Aorta (tissue), 5 donors: ENCODE data around the gene CST6. TPM values are rescaled to one million over a fixed set of nuclear protein-coding genes. Genes with fewer than 3 reads are reported as not detected.

Experiments used
- ATAC-seq: fragments of 200-7000 bp; cut with Tn5 transposase; one replicate; pipeline ENCODE4 v1.9.1; 2022; ENCODE audit warnings: moderate library complexity; ENCODE audit not compliant: low FRiP score
- DNase-seq, 2 donors: peaks; one replicate each; pipeline ENCODE4 v3.0.0-alpha.2; 2020
- H3K27ac ChIP-seq, 2 donors: one replicate each; pipeline ENCODE4 v1.5.1; 2013; ENCODE audit warnings: low read length in 2 of 2, mild to moderate bottlenecking in 2 of 2, moderate library complexity in 2 of 2, control low read depth in 1 of 2, inconsistent platforms in 1 of 2, low read depth in 1 of 2
- H3K27me3 ChIP-seq, 2 donors: one replicate each; pipeline ENCODE4 v1.6.1; 2013; ENCODE audit warnings: control low read depth in 1 of 2, low read length in 1 of 2, mild to moderate bottlenecking in 1 of 2, moderate library complexity in 1 of 2; ENCODE audit not compliant: insufficient read depth in 2 of 2, control insufficient read depth in 1 of 2
- H3K36me3 ChIP-seq, 2 donors: one replicate each; pipeline ENCODE4 v1.6.1; 2013; ENCODE audit warnings: control low read depth in 1 of 2, low read length in 1 of 2, mild to moderate bottlenecking in 1 of 2; ENCODE audit not compliant: insufficient read depth in 2 of 2, control insufficient read depth in 1 of 2
- H3K4me1 ChIP-seq, 2 donors: one replicate each; pipeline ENCODE4 v1.6.1; 2013; ENCODE audit warnings: low read length in 2 of 2, control low read depth in 1 of 2, mild to moderate bottlenecking in 1 of 2, moderate library complexity in 1 of 2; ENCODE audit not compliant: insufficient read depth in 2 of 2, control insufficient read depth in 1 of 2
- H3K4me3 ChIP-seq, 2 donors: one replicate each; pipeline ENCODE4 v1.5.1; 2013; ENCODE audit warnings: low read length in 2 of 2, control low read depth in 1 of 2, mild to moderate bottlenecking in 1 of 2
- H3K9me3 ChIP-seq: one replicate; pipeline ENCODE4 v1.6.1; 2013; ENCODE audit warnings: mild to moderate bottlenecking, low read length; ENCODE audit not compliant: control insufficient read depth
- WGBS, 2 donors: extraction: QIAGEN DNeasy Blood & Tissue Kit; methylation state at CpG; one replicate each; pipeline ENCODE4 v1.1.7; 2013; 5-methylcytosine and 5-hydroxymethylcytosine counted together
- intact Hi-C, 2 donors: fragments of 100-400 bp; cut with DNase I; formaldehyde crosslinking; loops; one replicate each; pipeline versions ENCODE4 v1.14.2 to v1.15.0; 2022
- polyA plus RNA-seq, 2 donors: library from polyadenylated mRNA; stranded (reverse); fragments of 200-250 nt; gene quantifications; one replicate each; pipeline ENCODE4 v1.2.3, GENCODE V29; 2013
- total RNA-seq, 2 donors: library from RNA; stranded (reverse); fragmentation: NEBNext Ultra II Directional; extraction: Animal tissue kit (Norgen Biotek cat#: 25700); gene quantifications; one replicate each; pipeline ENCODE4 v1.2.1, GENCODE V29; 2021
- donor health status: healthy with polysubstance abuse.
- donor health status: Bipolar disorder and iron deficiency.
- donor health status: DM: no; HTN: no; CAD: no.
- donor health status: DM: no; HTN: no; CAD: no.
- donor health status: DM: yes; HTN: yes; CAD: no.

Gene CST6
- total and polyA plus RNA-seq, 4 donors = 6.6 to 28.0 (median 16.5) TPM

DNA sequence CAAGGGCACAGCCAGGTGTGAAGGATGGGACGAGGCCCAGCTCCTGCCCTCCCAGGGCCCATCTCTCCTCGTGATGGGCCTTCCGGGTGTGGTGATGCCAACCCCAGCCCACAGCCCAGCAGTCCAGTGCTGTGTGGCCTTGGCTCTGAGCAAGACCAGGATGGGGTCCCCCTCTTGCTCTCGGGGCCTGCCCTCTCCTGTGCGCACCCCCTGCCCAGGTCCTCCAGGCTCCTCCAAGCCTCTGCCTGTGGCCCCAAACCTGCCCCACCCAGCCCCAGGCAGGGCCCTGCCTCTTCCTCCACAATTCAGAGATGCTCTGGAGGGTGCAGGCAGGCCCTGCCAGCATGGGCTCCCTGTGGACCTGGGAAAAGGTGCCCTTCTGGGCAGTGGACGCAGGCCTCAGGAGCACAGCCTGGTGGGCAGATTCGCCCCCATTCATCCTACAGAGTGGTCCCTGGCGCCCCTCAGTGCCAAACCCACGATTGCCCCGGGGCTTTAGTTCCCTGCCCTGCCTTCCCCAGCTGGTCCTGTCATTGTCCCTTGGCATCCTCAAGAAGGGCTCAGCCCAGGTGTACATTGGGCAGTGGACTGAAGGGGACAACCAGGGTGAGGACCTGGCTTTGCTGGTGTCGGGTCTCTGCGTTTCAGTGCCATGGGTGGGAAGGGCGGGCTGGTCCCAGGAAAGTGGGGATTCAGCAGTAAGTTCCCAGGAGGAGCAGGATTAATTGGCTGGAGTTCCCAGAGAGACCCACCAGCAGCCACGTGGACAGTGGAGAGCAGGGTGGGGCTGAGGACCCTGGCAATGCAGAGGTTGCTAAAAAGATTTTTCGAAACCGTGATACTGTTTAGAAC, 29.6 kb upstream of the CST6 start:
- Histone ChIP-seq H3K9me3 (no peaks in the 10 kb centered on the region), H3K27ac (no peak overlapping the region), H3K4me3 (no peak overlapping the region), H3K36me3 (peaks cover 3 to 7% of the 10 kb centered on the region in 2 donors), H3K4me1 (no peaks in the 10 kb centered on the region), H3K27me3 (no peaks in the 10 kb centered on the region)
- WGBS, 2 donors = 68 to 74% methylated on average over 16 of the region's 16 CpGs
- intact Hi-C loops = loop anchor here in 1 of 2 donors (10.0 kb wide), 1 partner anchor 277 kb away; no protein-coding TSS in a partner anchor
- DNase-seq = peak in 1 of 2 donors; percentile 22
- no peak for ATAC-seq

DNA sequence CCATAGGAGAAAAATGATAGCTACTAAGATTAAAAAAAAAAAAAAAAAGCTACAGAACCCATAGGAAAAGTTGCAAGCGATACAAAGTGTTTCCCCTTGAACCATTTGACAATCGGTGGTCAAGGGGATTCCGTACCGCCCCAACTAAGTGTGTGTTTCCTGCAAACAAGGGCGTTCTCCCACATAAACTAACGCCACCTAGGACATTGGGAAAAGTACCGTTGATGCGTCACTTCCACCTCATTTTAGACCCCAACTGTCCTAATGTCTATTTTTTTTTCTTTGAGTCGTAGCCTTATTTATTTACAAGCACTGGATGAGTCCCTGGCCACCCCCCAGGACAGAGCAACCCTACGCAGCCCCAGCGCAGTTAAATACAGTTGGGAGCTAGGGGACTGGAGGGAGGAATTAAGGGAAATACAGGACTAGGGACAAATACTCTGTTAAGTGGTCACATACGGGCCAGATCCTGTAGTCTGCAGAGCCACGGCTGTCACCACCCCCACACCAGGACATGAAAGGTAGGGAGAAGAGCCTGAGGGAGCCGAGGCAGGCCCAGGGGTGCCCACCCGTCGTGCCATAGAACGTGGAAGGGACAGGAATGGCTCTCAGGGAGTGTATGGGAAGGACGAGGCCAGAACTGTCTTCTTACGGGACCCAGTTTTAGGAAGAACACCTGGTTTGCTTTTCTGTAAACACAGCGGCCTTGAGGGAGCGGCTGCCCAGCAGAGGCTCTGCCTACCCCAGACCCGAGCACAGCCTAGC, 28.8 kb upstream of the CST6 start:
- ATAC-seq = no peak
- Histone ChIP-seq H3K4me1 (no peaks in the 10 kb centered on the region), H3K27me3 (no peaks in the 10 kb centered on the region), H3K36me3 (peaks cover 0 to 2% of the 10 kb centered on the region in 2 donors), H3K27ac (no peak overlapping the region), H3K4me3 (no peak overlapping the region), H3K9me3 (no peaks in the 10 kb centered on the region)
- 72 to 76% methylated on average over 21 to 22 of the region's 22 CpGs for WGBS, 2 donors
- intact Hi-C loops = loop anchor here in 1 of 2 donors (10.0 kb wide), 1 partner anchor 278 kb away; no protein-coding TSS in a partner anchor
- DNase-seq = peak in 1 of 2 donors; percentile 20

- ATAC-seq = no peak
- DNase-seq = peak in 1 of 2 donors; percentile 9
- Histone ChIP-seq H3K36me3 (no peaks in the 10 kb centered on the region), H3K4me1 (no peaks in the 10 kb centered on the region), H3K9me3 (no peaks in the 10 kb centered on the region), H3K4me3 (no peak overlapping the region), H3K27me3 (no peaks in the 10 kb centered on the region), H3K27ac (no peak overlapping the region)
- intact Hi-C loops = loop anchor here in 1 of 2 donors (10.0 kb wide), 1 partner anchor 279 kb away; no protein-coding TSS in a partner anchor
- 76 to 77% methylated on average over 5 of the region's 5 CpGs for WGBS, 2 donors
Measured at GRCh38 chr11:65983589-65983987, 28.2 kb upstream of the CST6 start.

GRCh38 chr11:65987336-65987735, 24.5 kb upstream of the CST6 start:
- Histone ChIP-seq H3K9me3 (no peaks in the 10 kb centered on the region), H3K27me3 (no peaks in the 10 kb centered on the region), H3K4me1 (no peaks in the 10 kb centered on the region), H3K4me3 (no peak overlapping the region), H3K36me3 (no peaks in the 10 kb centered on the region), H3K27ac (no peak overlapping the region)
- ATAC-seq (no peak), DNase-seq (peak in 1 of 2 donors; percentile 29)
- WGBS, 2 donors = 82 to 85% methylated on average over 9 of the region's 9 CpGs
- intact Hi-C loops = loop anchor here in 1 of 2 donors (5.0 to 10.0 kb wide), 2 partner anchors 35 to 283 kb away; no protein-coding TSS in a partner anchor

- Histone ChIP-seq H3K4me1 (no peaks in the 10 kb centered on the region), H3K27me3 (no peaks in the 10 kb centered on the region), H3K4me3 (no peak overlapping the region), H3K36me3 (no peaks in the 10 kb centered on the region), H3K9me3 (no peaks in the 10 kb centered on the region), H3K27ac (no peak overlapping the region)
- 13 to 16% methylated on average over 10 of the region's 10 CpGs for WGBS, 2 donors
- DNase-seq = peak; percentile 87 to 92
- intact Hi-C loops = loop anchor here (1.0 to 10.0 kb wide), 4 partner anchors 33 to 284 kb away; no protein-coding TSS in a partner anchor
- ATAC-seq = peak; percentile 96
Measured at GRCh38 chr11:65988791-65989592, 22.8 kb upstream of the CST6 start.

DNA sequence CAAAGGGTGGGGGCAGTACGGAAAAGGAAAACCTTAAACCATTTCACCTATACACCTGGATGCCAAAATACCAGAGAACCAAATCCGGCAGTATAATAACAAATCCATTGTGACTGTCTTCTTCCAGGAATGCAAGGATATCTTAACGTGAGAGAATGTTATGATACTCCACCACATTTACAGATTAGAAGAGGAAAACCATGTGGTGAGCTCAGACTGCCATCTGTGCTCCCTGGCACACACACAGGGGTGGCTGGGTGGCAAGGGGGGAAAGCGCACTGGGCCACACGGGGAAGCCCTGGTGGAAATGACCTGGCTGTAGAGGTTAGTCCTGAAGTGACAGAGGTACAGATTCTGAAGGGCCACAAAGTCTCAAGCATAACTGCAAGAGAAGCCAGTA, 19.8 kb upstream of the CST6 start:
- Histone ChIP-seq H3K36me3 (peaks cover 0 to 3% of the 10 kb centered on the region in 2 donors), H3K9me3 (no peaks in the 10 kb centered on the region), H3K27me3 (no peaks in the 10 kb centered on the region), H3K4me1 (no peaks in the 10 kb centered on the region), H3K27ac (no peak overlapping the region), H3K4me3 (no peak overlapping the region)
- intact Hi-C loops = no loop called here
- WGBS, 2 donors = 69 to 72% methylated on average over 5 of the region's 5 CpGs
- ATAC-seq (no peak), DNase-seq (no peak)

GRCh38 chr11:65997286-65997685, 14.5 kb upstream of the CST6 start:
- Histone ChIP-seq H3K36me3 (peaks cover 6 to 11% of the 10 kb centered on the region in 2 donors), H3K27ac (no peak overlapping the region), H3K9me3 (no peaks in the 10 kb centered on the region), H3K4me3 (no peak overlapping the region), H3K27me3 (no peaks in the 10 kb centered on the region), H3K4me1 (no peaks in the 10 kb centered on the region)
- intact Hi-C loops = no loop called here
- WGBS, 2 donors = 78 to 82% methylated on average over 2 of the region's 2 CpGs
- DNase-seq = no peak
- no peak for ATAC-seq
